ENCODE data around the gene PPP1R8. TPM values are rescaled to one million over a fixed set of nuclear protein-coding genes. Genes with fewer than 3 reads are reported as not detected.

PPP1R8 gene
- total and polyA plus RNA-seq, 2 experiments from 2014 or later, result 13.4 to 50.5 TPM

DNA sequence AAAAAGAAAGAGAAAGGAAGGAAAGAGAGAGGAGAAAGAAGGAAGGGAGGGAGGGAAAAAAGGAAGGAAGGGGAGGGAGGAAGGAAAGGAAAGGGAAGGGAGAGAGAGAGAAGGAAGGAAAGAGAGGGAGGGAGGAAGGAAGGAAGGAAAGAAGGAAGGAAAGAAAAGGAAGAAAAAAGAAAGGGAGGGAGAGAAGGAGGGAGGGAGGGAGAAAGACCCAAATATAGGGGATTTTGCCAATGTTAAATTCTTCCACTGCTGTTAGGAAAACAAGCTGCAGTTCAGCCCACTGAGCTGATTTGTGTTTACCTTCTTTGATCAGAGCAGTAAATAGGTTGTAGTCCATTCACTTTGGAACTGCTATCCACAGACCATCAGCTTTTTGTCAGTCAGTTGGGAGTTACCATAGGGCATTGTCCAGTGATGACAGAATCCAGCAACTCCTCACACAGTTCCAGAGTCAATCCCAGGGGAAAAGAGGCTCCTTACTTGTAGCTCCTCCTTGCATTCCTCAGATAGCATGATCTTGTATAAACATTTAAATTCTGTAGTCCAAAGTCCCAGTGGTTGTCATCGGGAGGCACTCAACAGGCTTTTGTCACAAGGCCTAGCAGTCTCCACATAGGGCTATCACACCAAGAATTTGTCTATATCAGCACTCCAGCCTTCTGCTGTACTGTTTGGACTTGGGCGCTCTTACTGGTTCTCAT is 13.5 kb upstream of the PPP1R8 start (continued):
- TF ChIP-seq, protein P1, sequence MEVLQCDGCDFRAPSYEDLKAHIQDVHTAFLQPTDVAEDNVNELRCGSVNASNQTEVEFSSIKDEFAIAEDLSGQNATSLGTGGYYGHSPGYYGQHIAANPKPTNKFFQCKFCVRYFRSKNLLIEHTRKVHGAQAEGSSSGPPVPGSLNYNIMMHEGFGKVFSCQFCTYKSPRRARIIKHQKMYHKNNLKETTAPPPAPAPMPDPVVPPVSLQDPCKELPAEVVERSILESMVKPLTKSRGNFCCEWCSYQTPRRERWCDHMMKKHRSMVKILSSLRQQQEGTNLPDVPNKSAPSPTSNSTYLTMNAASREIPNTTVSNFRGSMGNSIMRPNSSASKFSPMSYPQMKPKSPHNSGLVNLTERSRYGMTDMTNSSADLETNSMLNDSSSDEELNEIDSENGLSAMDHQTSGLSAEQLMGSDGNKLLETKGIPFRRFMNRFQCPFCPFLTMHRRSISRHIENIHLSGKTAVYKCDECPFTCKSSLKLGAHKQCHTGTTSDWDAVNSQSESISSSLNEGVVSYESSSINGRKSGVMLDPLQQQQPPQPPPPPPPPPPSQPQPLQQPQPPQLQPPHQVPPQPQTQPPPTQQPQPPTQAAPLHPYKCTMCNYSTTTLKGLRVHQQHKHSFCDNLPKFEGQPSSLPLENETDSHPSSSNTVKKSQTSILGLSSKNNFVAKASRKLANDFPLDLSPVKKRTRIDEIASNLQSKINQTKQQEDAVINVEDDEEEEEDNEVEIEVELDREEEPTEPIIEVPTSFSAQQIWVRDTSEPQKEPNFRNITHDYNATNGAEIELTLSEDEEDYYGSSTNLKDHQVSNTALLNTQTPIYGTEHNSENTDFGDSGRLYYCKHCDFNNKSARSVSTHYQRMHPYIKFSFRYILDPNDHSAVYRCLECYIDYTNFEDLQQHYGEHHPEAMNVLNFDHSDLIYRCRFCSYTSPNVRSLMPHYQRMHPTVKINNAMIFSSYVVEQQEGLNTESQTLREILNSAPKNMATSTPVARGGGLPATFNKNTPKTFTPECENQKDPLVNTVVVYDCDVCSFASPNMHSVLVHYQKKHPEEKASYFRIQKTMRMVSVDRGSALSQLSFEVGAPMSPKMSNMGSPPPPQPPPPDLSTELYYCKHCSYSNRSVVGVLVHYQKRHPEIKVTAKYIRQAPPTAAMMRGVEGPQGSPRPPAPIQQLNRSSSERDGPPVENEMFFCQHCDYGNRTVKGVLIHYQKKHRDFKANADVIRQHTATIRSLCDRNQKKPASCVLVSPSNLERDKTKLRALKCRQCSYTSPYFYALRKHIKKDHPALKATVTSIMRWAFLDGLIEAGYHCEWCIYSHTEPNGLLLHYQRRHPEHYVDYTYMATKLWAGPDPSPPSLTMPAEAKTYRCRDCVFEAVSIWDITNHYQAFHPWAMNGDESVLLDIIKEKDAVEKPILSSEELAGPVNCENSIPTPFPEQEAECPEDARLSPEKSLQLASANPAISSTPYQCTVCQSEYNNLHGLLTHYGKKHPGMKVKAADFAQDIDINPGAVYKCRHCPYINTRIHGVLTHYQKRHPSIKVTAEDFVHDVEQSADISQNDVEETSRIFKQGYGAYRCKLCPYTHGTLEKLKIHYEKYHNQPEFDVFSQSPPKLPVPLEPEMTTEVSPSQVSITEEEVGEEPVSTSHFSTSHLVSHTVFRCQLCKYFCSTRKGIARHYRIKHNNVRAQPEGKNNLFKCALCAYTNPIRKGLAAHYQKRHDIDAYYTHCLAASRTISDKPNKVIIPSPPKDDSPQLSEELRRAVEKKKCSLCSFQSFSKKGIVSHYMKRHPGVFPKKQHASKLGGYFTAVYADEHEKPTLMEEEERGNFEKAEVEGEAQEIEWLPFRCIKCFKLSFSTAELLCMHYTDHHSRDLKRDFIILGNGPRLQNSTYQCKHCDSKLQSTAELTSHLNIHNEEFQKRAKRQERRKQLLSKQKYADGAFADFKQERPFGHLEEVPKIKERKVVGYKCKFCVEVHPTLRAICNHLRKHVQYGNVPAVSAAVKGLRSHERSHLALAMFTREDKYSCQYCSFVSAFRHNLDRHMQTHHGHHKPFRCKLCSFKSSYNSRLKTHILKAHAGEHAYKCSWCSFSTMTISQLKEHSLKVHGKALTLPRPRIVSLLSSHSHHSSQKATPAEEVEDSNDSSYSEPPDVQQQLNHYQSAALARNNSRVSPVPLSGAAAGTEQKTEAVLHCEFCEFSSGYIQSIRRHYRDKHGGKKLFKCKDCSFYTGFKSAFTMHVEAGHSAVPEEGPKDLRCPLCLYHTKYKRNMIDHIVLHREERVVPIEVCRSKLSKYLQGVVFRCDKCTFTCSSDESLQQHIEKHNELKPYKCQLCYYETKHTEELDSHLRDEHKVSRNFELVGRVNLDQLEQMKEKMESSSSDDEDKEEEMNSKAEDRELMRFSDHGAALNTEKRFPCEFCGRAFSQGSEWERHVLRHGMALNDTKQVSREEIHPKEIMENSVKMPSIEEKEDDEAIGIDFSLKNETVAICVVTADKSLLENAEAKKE (CRISPR knock-in tag; IDR thresholded peaks at IDR 0.05), result no peak

DNA sequence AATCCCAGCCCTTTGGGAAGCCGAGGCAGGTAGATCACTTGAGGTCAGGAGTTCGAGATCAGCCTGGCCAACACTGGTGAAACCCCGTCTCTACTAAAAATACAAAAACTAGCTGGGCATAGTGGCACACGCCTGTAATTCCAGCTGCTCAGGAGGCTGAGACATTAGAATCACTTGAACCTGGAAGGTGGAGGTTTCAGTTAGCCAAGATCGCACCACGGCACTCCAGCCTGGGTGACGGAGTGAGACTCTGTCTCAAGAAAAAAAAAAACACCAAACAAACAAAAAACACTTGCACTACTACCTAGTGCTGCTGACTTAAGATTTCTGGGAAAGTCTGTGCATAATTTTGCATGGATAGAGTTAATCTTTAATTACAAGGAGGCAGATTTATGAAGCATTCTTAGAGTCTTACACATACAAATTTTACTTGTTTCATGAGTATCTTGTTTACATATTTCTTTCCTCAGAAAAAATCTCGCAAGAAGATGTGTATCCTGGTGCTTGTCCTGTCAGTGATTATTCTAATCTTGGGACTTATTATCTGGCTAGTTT is 8.7 kb upstream of the PPP1R8 start:
- no peaks in the 10 kb centered on the region for H3K9me2 ChIP-seq (ENCODE audit: insufficient read depth)
- 0 out of 2 replicates have a peak, but pooled peaks cover 7% of the 10 kb centered on the region for H3K36me3 ChIP-seq (ENCODE audit: insufficient read depth)
- Mint-ChIP-seq H3K27me3 (ENCODE audit: insufficient read depth, low read depth, poor library complexity) (no peaks in the 10 kb centered on the region), H3K9me3 (no peaks in the 10 kb centered on the region), H3K27ac (no peak overlapping the region), H3K36me3 (ENCODE audit: low read depth) (no peaks in the 10 kb centered on the region), H3K4me3 (no peak overlapping the region), H3K4me1 (no peaks in the 10 kb centered on the region)
- H3K79me2 ChIP-seq (replicated peaks; ENCODE audit: insufficient read depth), result no peaks in the 10 kb centered on the region
- H3K27ac ChIP-seq (ENCODE audit: low read depth), result 0 out of 2 replicates have a peak overlapping the region, but pooled peaks have one; percentile 13
- H4K20me1 ChIP-seq (replicated peaks; ENCODE audit: insufficient read depth), result no peaks in the 10 kb centered on the region
- H3F3A ChIP-seq (replicated peaks; ENCODE audit: low read depth), result no peaks in the 10 kb centered on the region
- no peak for DNase-seq (ENCODE audit: low spot score)
- H3K4me3 ChIP-seq, result no peak overlapping the region
- ATAC-seq, result no peak
- no peaks in the 10 kb centered on the region for H3K27me3 ChIP-seq (ENCODE audit: insufficient read depth)
- no peak overlapping the region for H2AFZ ChIP-seq
- H3K4me1 ChIP-seq (ENCODE audit: insufficient read depth), result no peaks in the 10 kb centered on the region
- no peak overlapping the region for H3K4me2 ChIP-seq
- TF ChIP-seq, protein P2, sequence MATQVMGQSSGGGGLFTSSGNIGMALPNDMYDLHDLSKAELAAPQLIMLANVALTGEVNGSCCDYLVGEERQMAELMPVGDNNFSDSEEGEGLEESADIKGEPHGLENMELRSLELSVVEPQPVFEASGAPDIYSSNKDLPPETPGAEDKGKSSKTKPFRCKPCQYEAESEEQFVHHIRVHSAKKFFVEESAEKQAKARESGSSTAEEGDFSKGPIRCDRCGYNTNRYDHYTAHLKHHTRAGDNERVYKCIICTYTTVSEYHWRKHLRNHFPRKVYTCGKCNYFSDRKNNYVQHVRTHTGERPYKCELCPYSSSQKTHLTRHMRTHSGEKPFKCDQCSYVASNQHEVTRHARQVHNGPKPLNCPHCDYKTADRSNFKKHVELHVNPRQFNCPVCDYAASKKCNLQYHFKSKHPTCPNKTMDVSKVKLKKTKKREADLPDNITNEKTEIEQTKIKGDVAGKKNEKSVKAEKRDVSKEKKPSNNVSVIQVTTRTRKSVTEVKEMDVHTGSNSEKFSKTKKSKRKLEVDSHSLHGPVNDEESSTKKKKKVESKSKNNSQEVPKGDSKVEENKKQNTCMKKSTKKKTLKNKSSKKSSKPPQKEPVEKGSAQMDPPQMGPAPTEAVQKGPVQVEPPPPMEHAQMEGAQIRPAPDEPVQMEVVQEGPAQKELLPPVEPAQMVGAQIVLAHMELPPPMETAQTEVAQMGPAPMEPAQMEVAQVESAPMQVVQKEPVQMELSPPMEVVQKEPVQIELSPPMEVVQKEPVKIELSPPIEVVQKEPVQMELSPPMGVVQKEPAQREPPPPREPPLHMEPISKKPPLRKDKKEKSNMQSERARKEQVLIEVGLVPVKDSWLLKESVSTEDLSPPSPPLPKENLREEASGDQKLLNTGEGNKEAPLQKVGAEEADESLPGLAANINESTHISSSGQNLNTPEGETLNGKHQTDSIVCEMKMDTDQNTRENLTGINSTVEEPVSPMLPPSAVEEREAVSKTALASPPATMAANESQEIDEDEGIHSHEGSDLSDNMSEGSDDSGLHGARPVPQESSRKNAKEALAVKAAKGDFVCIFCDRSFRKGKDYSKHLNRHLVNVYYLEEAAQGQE (IDR thresholded peaks at IDR 0.05; ENCODE audit: unreplicated experiment), result no peak
- no peak for TF ChIP-seq EZH2phosphoT487 (IDR thresholded peaks at IDR 0.05; ENCODE audit: unreplicated experiment)
- no peak for TF ChIP-seq ZNF114 (CRISPR knock-in tag; IDR thresholded peaks at IDR 0.05)
- no peak for TF ChIP-seq NANOG (IDR thresholded peaks at IDR 0.05; ENCODE audit: borderline replicate concordance)
- TF ChIP-seq, protein P3, sequence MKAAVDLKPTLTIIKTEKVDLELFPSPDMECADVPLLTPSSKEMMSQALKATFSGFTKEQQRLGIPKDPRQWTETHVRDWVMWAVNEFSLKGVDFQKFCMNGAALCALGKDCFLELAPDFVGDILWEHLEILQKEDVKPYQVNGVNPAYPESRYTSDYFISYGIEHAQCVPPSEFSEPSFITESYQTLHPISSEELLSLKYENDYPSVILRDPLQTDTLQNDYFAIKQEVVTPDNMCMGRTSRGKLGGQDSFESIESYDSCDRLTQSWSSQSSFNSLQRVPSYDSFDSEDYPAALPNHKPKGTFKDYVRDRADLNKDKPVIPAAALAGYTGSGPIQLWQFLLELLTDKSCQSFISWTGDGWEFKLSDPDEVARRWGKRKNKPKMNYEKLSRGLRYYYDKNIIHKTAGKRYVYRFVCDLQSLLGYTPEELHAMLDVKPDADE (IDR thresholded peaks at IDR 0.05), result no peak
- no peak for TF ChIP-seq POLR2AphosphoS5 (IDR thresholded peaks at IDR 0.05; ENCODE audit: low read depth)
